PC-9 (cell line): ENCODE results near the gene UBE2O. TPM values are rescaled to one million over a fixed set of nuclear protein-coding genes. Genes with fewer than 3 reads are reported as not detected.

Source experiments
- BruUV-seq: library from RNA; stranded (reverse); fragments of 400-500 nt; replicated peaks from 2 replicates; lab custom pipeline; 2021; lab: Mats Ljungman, UMichigan
- CTCF ChIA-PET: fragments of 300-600 bp; sonication (Branson Sonifier 250); formaldehyde crosslinking; loops from one replicate; lab custom pipeline; 2022; ENCODE audit warnings: antibody characterized with exemption; lab: Charles Lee
- POLR2A ChIA-PET: fragments of 300-600 bp; sonication (Branson Sonifier 250); formaldehyde crosslinking; loops from one replicate; lab custom pipeline; 2022; ENCODE audit warnings: antibody characterized with exemption; ENCODE audit not compliant: unreplicated experiment; lab: Charles Lee
- DNase-seq, 2 experiments: peaks; one replicate each; pipeline versions ENCODE4 v3.0.0 to v3.0.0-alpha.2; 2015 to 2022; ENCODE audit warnings: mixed read lengths in 1 of 2
- H2AFZ ChIP-seq: fragments of 200-600 bp; sonication (generic); 2 replicates; pipeline ENCODE4 v1.8.1; 2017; ENCODE audit warnings: antibody characterized with exemption
- H3F3A ChIP-seq: fragments of 200-600 bp; sonication (generic); 2 replicates; pipeline ENCODE4 v1.8.1; 2017; ENCODE audit warnings: antibody characterized with exemption, mild to moderate bottlenecking, low read depth; ENCODE audit not compliant: insufficient read depth
- H3K27ac ChIP-seq: fragments of 200-600 bp; sonication (generic); 2 replicates; pipeline ENCODE4 v1.6.1; 2016; ENCODE audit warnings: mixed run types
- H3K27me3 ChIP-seq: fragments of 200-600 bp; sonication (generic); 2 replicates; pipeline ENCODE4 v1.6.1; 2016; ENCODE audit warnings: low read depth, mixed run types; ENCODE audit not compliant: insufficient read depth
- H3K36me3 ChIP-seq: fragments of 200-600 bp; sonication (generic); 2 replicates; pipeline ENCODE4 v1.6.1; 2016; ENCODE audit warnings: low read depth, mixed run types
- H3K4me1 ChIP-seq: fragments of 200-600 bp; sonication (generic); replicated peaks from 2 replicates; pipeline ENCODE4 v1.6.1; 2016; ENCODE audit warnings: mixed run types; ENCODE audit not compliant: insufficient read depth
- H3K4me2 ChIP-seq: fragments of 200-600 bp; sonication (generic); 2 replicates; pipeline ENCODE4 v1.6.1; 2017; ENCODE audit warnings: mixed run types
- H3K4me3 ChIP-seq: fragments of 200-600 bp; sonication (generic); 2 replicates; pipeline ENCODE4 v1.6.1; 2016; ENCODE audit warnings: mixed run types
- H3K79me2 ChIP-seq: fragments of 200-600 bp; sonication (generic); 2 replicates; pipeline ENCODE4 v1.6.1; 2017; ENCODE audit warnings: low read depth, mixed run types
- H3K9me2 ChIP-seq: fragments of 200-600 bp; sonication (generic); 2 replicates; pipeline ENCODE4 v1.8.1; 2017; ENCODE audit warnings: mild to moderate bottlenecking; ENCODE audit not compliant: insufficient read depth
- H3K9me3 ChIP-seq: fragments of 200-600 bp; sonication (generic); 2 replicates; pipeline ENCODE4 v1.8.1; 2016; ENCODE audit warnings: low read depth; ENCODE audit not compliant: insufficient read depth
- H4K20me1 ChIP-seq: fragments of 200-600 bp; sonication (generic); 2 replicates; pipeline ENCODE4 v1.8.1; 2017; ENCODE audit not compliant: insufficient read depth
- CTCF ChIP-seq: fragments of 200-600 bp; sonication (generic); conservative IDR thresholded peaks from 2 replicates; pipeline ENCODE4 v1.6.1; 2017; ENCODE audit warnings: mixed run types, antibody characterized with exemption, mild to moderate bottlenecking, moderate library complexity
- EZH2 ChIP-seq: fragments of 200-600 bp; sonication (generic); IDR thresholded peaks from 2 replicates; pipeline ENCODE4 v1.8.0; 2017; ENCODE audit warnings: antibody characterized with exemption, low read depth
- intact Hi-C: fragments of 100-400 bp; cut with micrococcal nuclease; formaldehyde crosslinking; loops from one replicate; pipeline ENCODE4 v1.10.0; 2022; ENCODE audit not compliant: unreplicated experiment
- total RNA-seq: library from RNA; stranded (reverse); gene quantifications from 2 replicates; pipeline ENCODE4 v1.2.3, GENCODE V29; 2021

The UBE2O gene
- total RNA-seq, 1 experiment from 2014 or later, result 28.0 TPM

GRCh38 chr17:76501018-76501826 lies 48.3 kb upstream of the UBE2O start, which contains the start of gene RHBDF2:
TSS of gene RHBDF2 (minus strand) at chr17:76501423. CDS start at chr17:76481524, 19,899 bp downstream.
- H3K4me3 ChIP-seq, result peak within 1 kb of the TSS; percentile 84
- peak; percentile 56 to 97 for DNase-seq
- no peaks in the 10 kb centered on the region for H3K9me2 ChIP-seq
- no peaks in the 10 kb centered on the region for H4K20me1 ChIP-seq
- TF ChIP-seq CTCF (no peak), EZH2 (no peak)
- POLR2A ChIA-PET, result interaction anchor here (0.5 to 0.7 kb wide), 5 partner anchors 15 to 237 kb away, joined by 3 to 8 read pairs (median 5); no protein-coding TSS in a partner anchor
- peak within 1 kb of the TSS; percentile 93 for H3K4me2 ChIP-seq
- H3K36me3 ChIP-seq, result no peaks in the 10 kb centered on the region
- peak within 1 kb of the TSS; percentile 88 for H2AFZ ChIP-seq
- H3K4me1 ChIP-seq, result peaks cover 16% of the 10 kb centered on the region; the same call in 1 of the 2 replicates
- no peak within 1 kb of the TSS for H3K27ac ChIP-seq
- intact Hi-C loops, result no loop called here
- CTCF ChIA-PET, result interaction anchor here (0.7 to 1.6 kb wide), 3 partner anchors 34 to 84 kb away, joined by 3 to 7 read pairs (median 3); partner anchors contain the start of genes AANAT and ST6GALNAC2
- H3K79me2 ChIP-seq, result no peaks in the 10 kb centered on the region
- no peaks in the 10 kb centered on the region for H3F3A ChIP-seq
- no peaks in the 10 kb centered on the region for H3K27me3 ChIP-seq
- no TSS peak for BruUV-seq
- no peaks in the 10 kb centered on the region for H3K9me3 ChIP-seq

- Histone ChIP-seq H3K27ac (no peak overlapping the region), H3K4me1 (peaks cover 16% of the 10 kb centered on the region; the same call in 1 of the 2 replicates), H4K20me1 (no peaks in the 10 kb centered on the region), H3K4me3 (peak overlapping the region; percentile 84), H3K36me3 (no peaks in the 10 kb centered on the region), H2AFZ (peak overlapping the region; percentile 88), H3F3A (no peaks in the 10 kb centered on the region), H3K9me2 (no peaks in the 10 kb centered on the region), H3K79me2 (no peaks in the 10 kb centered on the region), H3K27me3 (no peaks in the 10 kb centered on the region), H3K9me3 (no peaks in the 10 kb centered on the region), H3K4me2 (peak overlapping the region; percentile 93)
- no peak for DNase-seq
- intact Hi-C loops, result no loop called here
- ChIA-PET CTCF (interaction anchor here (0.7 to 1.6 kb wide), 2 partner anchors 34 to 40 kb away, joined by 3 to 7 read pairs; partner anchors contain the start of gene AANAT), POLR2A (interaction anchor here (0.6 to 0.7 kb wide), 2 partner anchors 23 to 171 kb away, joined by 3 to 8 read pairs; no protein-coding TSS in a partner anchor)
- TF ChIP-seq CTCF, result no peak
- TF ChIP-seq EZH2, result no peak
- BruUV-seq, result TSS peak; percentile 37
Measured at GRCh38 chr17:76500747-76501017, 47.7 kb upstream of the UBE2O start.

- H3K4me2 ChIP-seq, result peak overlapping the region; percentile 93
- BruUV-seq, result no TSS peak
- TF ChIP-seq EZH2 (no peak), CTCF (no peak)
- H3K9me3 ChIP-seq, result no peaks in the 10 kb centered on the region
- H3K27ac ChIP-seq, result no peak overlapping the region
- ChIA-PET CTCF (interaction anchor here (0.7 to 1.6 kb wide), 2 partner anchors 33 to 40 kb away, joined by 3 to 7 read pairs; partner anchors contain the start of gene AANAT), POLR2A (interaction anchor here (0.6 to 0.7 kb wide), 4 partner anchors 23 to 171 kb away, joined by 3 to 8 read pairs (median 3); no protein-coding TSS in a partner anchor)
- H3K36me3 ChIP-seq, result no peaks in the 10 kb centered on the region
- no peaks in the 10 kb centered on the region for H3F3A ChIP-seq
- no peaks in the 10 kb centered on the region for H3K9me2 ChIP-seq
- DNase-seq, result peak in 1 of 2 experiments; percentile 12
- no peaks in the 10 kb centered on the region for H3K27me3 ChIP-seq
- no peaks in the 10 kb centered on the region for H4K20me1 ChIP-seq
- H3K4me3 ChIP-seq, result peak overlapping the region; percentile 84
- peaks cover 16% of the 10 kb centered on the region; the same call in 1 of the 2 replicates for H3K4me1 ChIP-seq
- intact Hi-C loops, result no loop called here
- no peaks in the 10 kb centered on the region for H3K79me2 ChIP-seq
- peak overlapping the region; percentile 88 for H2AFZ ChIP-seq
Measured at GRCh38 chr17:76500074-76500746, 47.3 kb upstream of the UBE2O start.
